ENCODE measurements around the gene CYP4Z1.
"Not testable (repeated sequence)": the region's sequence is repeated elsewhere in the genome, so short reads cannot be mapped to it uniquely, and the experiment has no call there.

DNA sequence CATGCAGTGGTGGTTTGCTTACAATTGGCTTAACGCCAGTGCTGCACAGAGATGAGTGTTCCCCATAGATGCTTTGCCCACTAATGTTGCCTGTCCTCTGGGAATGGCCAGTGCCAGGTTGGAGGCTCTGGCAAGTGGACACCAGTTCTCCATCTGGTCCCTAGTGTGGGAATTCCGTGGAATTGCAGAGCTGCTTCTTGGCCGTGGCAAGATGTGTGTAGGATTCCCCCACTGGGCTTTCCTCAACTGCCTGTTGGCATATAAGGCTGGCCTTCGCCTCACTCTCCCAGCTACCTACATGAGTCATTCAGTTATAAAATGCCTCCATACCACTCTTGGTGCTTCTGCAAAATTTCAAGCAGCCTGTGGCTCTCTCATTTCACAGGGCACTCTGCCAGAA is 2.0 kb downstream of the CYP4Z1 start:
- TF ChIP-seq, protein P1, sequence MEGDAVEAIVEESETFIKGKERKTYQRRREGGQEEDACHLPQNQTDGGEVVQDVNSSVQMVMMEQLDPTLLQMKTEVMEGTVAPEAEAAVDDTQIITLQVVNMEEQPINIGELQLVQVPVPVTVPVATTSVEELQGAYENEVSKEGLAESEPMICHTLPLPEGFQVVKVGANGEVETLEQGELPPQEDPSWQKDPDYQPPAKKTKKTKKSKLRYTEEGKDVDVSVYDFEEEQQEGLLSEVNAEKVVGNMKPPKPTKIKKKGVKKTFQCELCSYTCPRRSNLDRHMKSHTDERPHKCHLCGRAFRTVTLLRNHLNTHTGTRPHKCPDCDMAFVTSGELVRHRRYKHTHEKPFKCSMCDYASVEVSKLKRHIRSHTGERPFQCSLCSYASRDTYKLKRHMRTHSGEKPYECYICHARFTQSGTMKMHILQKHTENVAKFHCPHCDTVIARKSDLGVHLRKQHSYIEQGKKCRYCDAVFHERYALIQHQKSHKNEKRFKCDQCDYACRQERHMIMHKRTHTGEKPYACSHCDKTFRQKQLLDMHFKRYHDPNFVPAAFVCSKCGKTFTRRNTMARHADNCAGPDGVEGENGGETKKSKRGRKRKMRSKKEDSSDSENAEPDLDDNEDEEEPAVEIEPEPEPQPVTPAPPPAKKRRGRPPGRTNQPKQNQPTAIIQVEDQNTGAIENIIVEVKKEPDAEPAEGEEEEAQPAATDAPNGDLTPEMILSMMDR (IDR thresholded peaks at IDR 0.05) = not testable (repeated sequence)
- not testable (repeated sequence) for TF ChIP-seq POLR2AphosphoS5, POLR2A, EP300 (IDR thresholded peaks at IDR 0.05)

All from gastroesophageal sphincter (tissue), 3 donors.